RKO (cell line): ENCODE results near the gene PLSCR1.
A peak's percentile ranks its signal among the peaks of the same experiment; 100 is the strongest.
"Not testable (repeated sequence)": the region's sequence is repeated elsewhere in the genome, so short reads cannot be mapped to it uniquely, and the experiment has no call there.

Experiments used
- DNase-seq: peaks from one replicate; pipeline ENCODE4 v3.0.0-alpha.2; 2016; ENCODE audit warnings: low spot score

PLSCR1 gene

GRCh38 chr3:146550070-146550615, 5.7 kb upstream of the PLSCR1 start:
- no peak for DNase-seq

- no peak for DNase-seq
These were observed 2.9 kb upstream of the PLSCR1 start for GRCh38 chr3:146547235-146547835.

DNA sequence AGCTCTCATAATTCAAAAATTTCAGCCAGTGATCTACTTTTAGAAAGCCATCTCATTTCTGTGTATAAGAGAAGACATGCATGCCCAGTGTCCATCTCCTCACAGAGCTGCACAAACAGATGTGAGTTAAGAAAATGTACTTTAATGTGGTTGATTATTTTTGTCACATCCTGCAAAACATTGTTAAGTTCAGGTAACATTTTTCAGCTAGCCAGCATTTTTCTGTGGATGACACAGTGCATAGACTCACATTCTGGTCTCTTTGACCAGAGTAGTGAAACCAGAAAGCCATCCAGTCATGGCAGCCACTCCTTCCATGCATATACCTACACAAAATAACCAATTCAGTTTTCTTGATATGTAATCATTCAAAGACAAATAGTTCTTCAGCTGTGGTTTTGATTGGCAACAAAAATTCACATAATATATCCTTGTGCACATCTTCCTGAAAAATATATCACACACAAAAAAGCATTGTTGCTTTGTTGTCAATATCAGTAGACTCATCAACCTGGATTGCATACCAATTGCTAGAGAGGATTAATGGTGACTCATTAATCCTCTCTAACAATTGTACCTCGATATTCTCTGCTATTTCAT, 2.1 kb upstream of the PLSCR1 start:
- no peak for DNase-seq

DNA sequence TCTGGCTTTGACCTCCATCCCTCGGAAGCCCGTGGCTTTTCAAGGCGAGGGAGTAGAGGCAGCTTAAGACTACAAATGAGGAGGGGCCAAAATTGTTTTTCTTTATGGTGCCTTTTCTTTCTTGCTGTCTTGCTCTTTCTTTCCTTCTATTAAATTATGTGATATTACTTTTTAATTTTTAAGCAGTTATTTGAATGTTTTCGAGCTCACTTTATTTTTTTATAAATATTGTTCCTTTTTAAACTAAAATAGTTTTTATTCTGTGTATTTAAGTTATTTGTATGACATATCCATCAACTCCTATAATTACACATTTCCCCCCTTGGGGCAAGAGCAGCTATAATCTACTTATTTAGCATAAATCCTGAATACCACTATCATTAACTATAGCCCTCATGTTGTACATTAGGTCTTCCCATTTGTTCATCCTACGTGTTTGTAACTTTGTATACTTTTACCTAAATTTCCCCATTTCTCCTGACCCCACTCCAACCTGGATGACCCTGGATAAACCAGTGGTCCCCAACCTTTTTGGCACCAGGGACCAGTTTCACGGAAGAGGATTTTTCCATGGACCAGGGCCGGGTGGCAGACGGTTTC, 622 bp upstream of the PLSCR1 start:
- no peak for DNase-seq

- peak; percentile 32 for DNase-seq
These were observed 876 bp downstream of the PLSCR1 start for GRCh38 chr3:146543461-146544001.

GRCh38 chr3:146542978-146543377, 1.4 kb downstream of the PLSCR1 start:
- DNase-seq: no peak

GRCh38 chr3:146542179-146542578, 2.2 kb downstream of the PLSCR1 start:
- no peak for DNase-seq

DNA sequence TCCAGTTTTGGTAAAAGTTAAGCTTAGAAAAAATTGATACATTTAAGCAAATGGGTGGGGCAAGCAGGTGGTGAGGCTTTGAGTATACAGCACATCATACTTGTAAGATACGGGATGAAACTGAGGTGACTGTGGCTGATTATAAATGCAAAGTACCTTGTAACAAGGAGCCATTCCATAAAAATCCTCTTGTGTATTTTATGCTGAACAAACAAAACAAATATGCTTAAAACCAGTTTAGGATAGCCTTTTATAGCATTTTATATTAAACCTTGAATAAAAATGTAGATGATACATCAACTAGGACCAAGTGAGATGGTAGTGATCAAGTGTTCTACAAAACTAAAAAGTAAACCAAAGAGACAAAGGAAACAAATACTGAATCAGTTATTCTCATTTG, 3.4 kb downstream of the PLSCR1 start:
- DNase-seq: no peak

DNA sequence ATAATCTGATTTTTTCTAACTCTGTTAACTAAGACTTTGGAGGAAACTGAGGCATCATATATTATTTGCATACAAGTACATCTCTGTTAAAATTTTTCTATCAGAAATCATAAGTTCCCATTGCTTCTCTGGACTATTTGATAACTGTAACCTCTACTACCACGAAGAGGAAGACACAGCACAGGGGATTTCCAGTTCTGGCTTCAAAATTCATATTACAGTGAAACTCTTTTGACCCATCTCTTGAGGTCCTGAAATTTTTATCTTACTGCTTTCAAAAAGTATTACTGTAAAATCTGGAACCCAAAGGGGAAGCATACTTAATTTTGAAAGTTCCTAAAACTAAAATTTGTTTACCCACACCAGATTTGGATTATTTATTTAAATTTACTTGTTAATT, 4.2 kb downstream of the PLSCR1 start:
- no peak for DNase-seq

- no peak for DNase-seq
These were observed 5.1 kb downstream of the PLSCR1 start for GRCh38 chr3:146539315-146539714.

GRCh38 chr3:146537603-146538002, 6.8 kb downstream of the PLSCR1 start:
- DNase-seq: no peak

DNA sequence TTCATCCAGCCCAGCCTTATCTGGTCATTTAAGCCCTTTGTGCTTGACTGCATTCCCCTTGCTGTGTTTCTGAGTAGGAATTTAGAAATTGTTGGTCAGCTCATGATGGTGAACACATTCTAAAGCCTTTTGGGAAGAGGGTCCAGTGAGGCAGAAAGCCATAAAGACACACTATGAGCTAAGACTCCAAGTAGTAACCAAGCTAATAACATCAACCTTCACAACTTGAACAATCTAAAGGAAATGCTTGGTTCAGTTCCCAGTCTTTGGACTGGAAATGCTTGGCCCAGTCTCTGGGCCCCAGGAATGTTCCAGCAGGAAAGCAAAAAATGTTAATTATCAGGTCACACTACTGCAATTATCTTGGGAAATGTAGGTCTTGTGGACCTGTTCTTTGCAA, 7.7 kb downstream of the PLSCR1 start:
- DNase-seq: no peak

- no peak for DNase-seq
These were observed 12.0 kb downstream of the PLSCR1 start for GRCh38 chr3:146532406-146532805.

GRCh38 chr3:146530609-146531008, 13.8 kb downstream of the PLSCR1 start:
- no peak for DNase-seq

GRCh38 chr3:146529021-146529420, 15.4 kb downstream of the PLSCR1 start:
- no peak for DNase-seq

DNA sequence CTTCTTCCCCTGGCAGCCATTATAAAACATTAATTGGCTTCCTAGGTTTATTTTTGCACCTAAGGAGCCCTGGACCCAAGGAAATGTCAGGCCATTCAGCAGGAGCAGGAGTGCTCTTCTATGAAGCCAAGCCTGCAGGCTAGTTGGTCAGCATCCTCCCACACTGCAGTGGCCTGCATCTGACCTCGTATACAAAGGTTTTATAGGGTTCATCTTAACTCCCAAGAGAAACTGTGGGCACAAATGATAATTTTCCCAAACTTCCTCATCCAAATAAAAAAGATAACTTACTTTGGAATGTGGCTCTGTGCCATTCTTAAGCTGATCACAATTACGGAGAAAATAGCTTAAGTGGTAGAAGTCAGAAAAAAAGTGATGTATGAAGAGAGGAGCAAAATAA, 19.4 kb downstream of the PLSCR1 start:
- no peak for DNase-seq

DNA sequence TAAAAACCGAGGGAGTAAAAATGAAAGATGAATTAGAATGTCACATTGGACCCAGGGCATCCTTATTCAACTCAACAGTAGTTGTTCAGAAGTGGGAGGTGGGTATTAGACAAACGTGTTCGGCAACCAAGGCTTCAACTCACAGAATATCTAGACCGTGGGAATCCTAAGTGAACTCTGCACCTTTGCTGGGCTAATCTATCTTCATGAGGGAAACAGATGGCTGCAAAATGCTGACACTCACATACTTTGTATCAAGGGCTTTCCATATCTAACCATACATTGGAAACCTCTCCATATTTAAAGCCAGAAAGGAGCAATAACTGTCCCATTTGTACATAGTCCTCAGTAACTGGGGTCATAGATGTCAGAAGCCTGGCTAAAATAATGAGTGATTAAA, 20.9 kb downstream of the PLSCR1 start:
- DNase-seq: no peak

GRCh38 chr3:146522174-146523158, 21.9 kb downstream of the PLSCR1 start:
- DNase-seq: not testable (repeated sequence)

- no peak for DNase-seq
These were observed 23.0 kb downstream of the PLSCR1 start for GRCh38 chr3:146521394-146521793.

GRCh38 chr3:146519810-146520209, 24.6 kb downstream of the PLSCR1 start:
- DNase-seq: no peak

DNA sequence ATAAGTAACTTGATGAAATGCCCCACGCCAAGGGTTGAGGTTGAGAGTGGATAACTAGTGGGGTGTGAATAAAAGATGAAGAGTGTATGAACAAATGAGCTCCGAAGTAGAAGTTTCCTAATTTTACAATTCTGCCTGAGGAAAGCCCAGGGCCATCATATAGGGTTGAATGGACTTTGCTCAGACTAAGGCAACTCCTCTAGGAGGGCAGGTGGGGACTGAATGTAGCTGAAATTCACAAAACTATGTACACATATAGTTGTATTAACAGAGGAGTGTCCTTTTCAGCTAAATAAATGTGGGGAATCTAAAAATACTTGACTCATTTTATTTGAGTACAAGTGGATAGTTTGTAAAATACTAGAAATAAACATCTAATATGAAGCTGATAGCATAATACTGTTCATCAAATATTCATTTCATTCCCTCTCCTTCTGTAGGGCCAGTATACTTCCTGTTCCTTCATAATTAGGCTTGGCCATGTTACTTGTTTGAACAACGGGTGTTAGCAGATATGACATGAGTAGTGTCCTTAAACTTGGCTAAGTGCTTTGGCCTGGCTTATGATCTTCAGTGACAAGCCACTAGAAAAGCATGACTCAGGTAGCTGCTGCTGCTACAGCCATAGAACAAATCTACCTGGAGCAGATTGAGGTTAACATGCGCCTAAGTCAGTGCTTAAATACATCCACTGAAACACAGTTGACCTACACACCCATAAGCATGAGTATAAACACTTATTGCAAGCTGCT, 26.5 kb downstream of the PLSCR1 start:
- no peak for DNase-seq
